ENCODE data around the gene GAGE13. TPM values are rescaled to one million over a fixed set of nuclear protein-coding genes. Genes with fewer than 3 reads are reported as not detected.
"Not testable (repeated sequence)": the region's sequence is repeated elsewhere in the genome, so short reads cannot be mapped to it uniquely, and the experiment has no call there.

The GAGE13 gene
- total RNA-seq, 1 experiment from 2014 or later = not detected

- H3K9me3 ChIP-seq (ENCODE audit: insufficient read depth, low read depth); H3K9me2 ChIP-seq (ENCODE audit: insufficient read depth); H3K79me2 ChIP-seq (ENCODE audit: low read depth); H3K4me2 ChIP-seq; H3F3A ChIP-seq (ENCODE audit: insufficient read depth, low read depth); H3K36me3 ChIP-seq (ENCODE audit: low read depth); DNase-seq; CTCF ChIA-PET; H3K27me3 ChIP-seq (ENCODE audit: insufficient read depth, low read depth); intact Hi-C loops (cut with micrococcal nuclease; ENCODE audit: unreplicated experiment); H2AFZ ChIP-seq; H4K20me1 ChIP-seq (ENCODE audit: insufficient read depth); H3K4me1 ChIP-seq (replicated peaks; ENCODE audit: insufficient read depth); POLR2A ChIA-PET (ENCODE audit: unreplicated experiment); H3K4me3 ChIP-seq; H3K27ac ChIP-seq; BruUV-seq (replicated peaks): not testable (repeated sequence)
Observed at GRCh38 chrX:49344496-49345175, 13.3 kb downstream of the GAGE13 start.

- H4K20me1 ChIP-seq (ENCODE audit: insufficient read depth); CTCF ChIA-PET; H3K9me2 ChIP-seq (ENCODE audit: insufficient read depth); H3K4me1 ChIP-seq (replicated peaks; ENCODE audit: insufficient read depth); H3K27ac ChIP-seq; H3K4me2 ChIP-seq; intact Hi-C loops (cut with micrococcal nuclease; ENCODE audit: unreplicated experiment); H3K27me3 ChIP-seq (ENCODE audit: insufficient read depth, low read depth); BruUV-seq (replicated peaks); H3F3A ChIP-seq (ENCODE audit: insufficient read depth, low read depth); DNase-seq; H3K79me2 ChIP-seq (ENCODE audit: low read depth); POLR2A ChIA-PET (ENCODE audit: unreplicated experiment); H2AFZ ChIP-seq; H3K36me3 ChIP-seq (ENCODE audit: low read depth); H3K4me3 ChIP-seq; H3K9me3 ChIP-seq (ENCODE audit: insufficient read depth, low read depth): not testable (repeated sequence)
Observed at GRCh38 chrX:49345402-49345801, 14.0 kb downstream of the GAGE13 start.

GRCh38 chrX:49346150-49346549 lies 14.8 kb downstream of the GAGE13 start:
- POLR2A ChIA-PET (ENCODE audit: unreplicated experiment); H3K9me3 ChIP-seq (ENCODE audit: insufficient read depth, low read depth); CTCF ChIA-PET; H3K9me2 ChIP-seq (ENCODE audit: insufficient read depth); H3F3A ChIP-seq (ENCODE audit: insufficient read depth, low read depth); DNase-seq; H3K4me2 ChIP-seq; H3K79me2 ChIP-seq (ENCODE audit: low read depth); H3K4me3 ChIP-seq; intact Hi-C loops (cut with micrococcal nuclease; ENCODE audit: unreplicated experiment); H3K27ac ChIP-seq; H3K36me3 ChIP-seq (ENCODE audit: low read depth); H3K27me3 ChIP-seq (ENCODE audit: insufficient read depth, low read depth); H4K20me1 ChIP-seq (ENCODE audit: insufficient read depth); H3K4me1 ChIP-seq (replicated peaks; ENCODE audit: insufficient read depth); BruUV-seq (replicated peaks); H2AFZ ChIP-seq: not testable (repeated sequence)

Other genes with a start within 250 kb of the GAGE13 start
- 12.8 and 17.6 TPM in 2 replicates for gene GPKOW, start 207.8 kb upstream of the GAGE13 start, total RNA-seq (2021)
- gene MAGIX, start 168.8 kb upstream of the GAGE13 start, total RNA-seq (2021) = 1.8 and 2.0 TPM in 2 replicates
- gene PLP2, start 159.7 kb upstream of the GAGE13 start, total RNA-seq (2021) = 90.0 and 94.5 TPM in 2 replicates
- 13.1 and 13.5 TPM in 2 replicates for gene PRICKLE3, start 145.2 kb upstream of the GAGE13 start, total RNA-seq (2021)
- gene SYP, start 131.4 kb upstream of the GAGE13 start, total RNA-seq (2021) = 0.44 and 0.63 TPM in 2 replicates
- not detected in 2 replicates for gene CACNA1F, start 98.2 kb upstream of the GAGE13 start, total RNA-seq (2021)
- gene CCDC22, start 96.1 kb upstream of the GAGE13 start, total RNA-seq (2021) = 8.6 and 9.2 TPM in 2 replicates
- gene FOXP3, start 66.9 kb upstream of the GAGE13 start, total RNA-seq (2021) = not detected in 2 replicates
- 3.6 and 5.2 TPM in 2 replicates for gene PPP1R3F, start 61.8 kb upstream of the GAGE13 start, total RNA-seq (2021)
- not detected in 2 replicates for gene GAGE10, start 27.9 kb upstream of the GAGE13 start, total RNA-seq (2021)
- gene GAGE12J, start 9.5 kb upstream of the GAGE13 start, total RNA-seq (2021) = not detected in 2 replicates
- gene GAGE12C, start 200.6 kb downstream of the GAGE13 start, total RNA-seq (2021) = not detected in 2 replicates
- gene GAGE12D, start 210.2 kb downstream of the GAGE13 start, total RNA-seq (2021) = not detected in 2 replicates
- not detected in 2 replicates for gene GAGE12E, start 219.7 kb downstream of the GAGE13 start, total RNA-seq (2021)
- not detected in 2 replicates for gene GAGE12F, start 229.3 kb downstream of the GAGE13 start, total RNA-seq (2021)
- not detected in 2 replicates for gene GAGE12G, start 238.8 kb downstream of the GAGE13 start, total RNA-seq (2021)
- not detected in 2 replicates for gene GAGE12H, start 248.4 kb downstream of the GAGE13 start, total RNA-seq (2021)